Measurements from ENCODE around the gene JHY.
A peak's percentile ranks its signal among the peaks of the same experiment; 100 is the strongest.

Gene JHY

DNA sequence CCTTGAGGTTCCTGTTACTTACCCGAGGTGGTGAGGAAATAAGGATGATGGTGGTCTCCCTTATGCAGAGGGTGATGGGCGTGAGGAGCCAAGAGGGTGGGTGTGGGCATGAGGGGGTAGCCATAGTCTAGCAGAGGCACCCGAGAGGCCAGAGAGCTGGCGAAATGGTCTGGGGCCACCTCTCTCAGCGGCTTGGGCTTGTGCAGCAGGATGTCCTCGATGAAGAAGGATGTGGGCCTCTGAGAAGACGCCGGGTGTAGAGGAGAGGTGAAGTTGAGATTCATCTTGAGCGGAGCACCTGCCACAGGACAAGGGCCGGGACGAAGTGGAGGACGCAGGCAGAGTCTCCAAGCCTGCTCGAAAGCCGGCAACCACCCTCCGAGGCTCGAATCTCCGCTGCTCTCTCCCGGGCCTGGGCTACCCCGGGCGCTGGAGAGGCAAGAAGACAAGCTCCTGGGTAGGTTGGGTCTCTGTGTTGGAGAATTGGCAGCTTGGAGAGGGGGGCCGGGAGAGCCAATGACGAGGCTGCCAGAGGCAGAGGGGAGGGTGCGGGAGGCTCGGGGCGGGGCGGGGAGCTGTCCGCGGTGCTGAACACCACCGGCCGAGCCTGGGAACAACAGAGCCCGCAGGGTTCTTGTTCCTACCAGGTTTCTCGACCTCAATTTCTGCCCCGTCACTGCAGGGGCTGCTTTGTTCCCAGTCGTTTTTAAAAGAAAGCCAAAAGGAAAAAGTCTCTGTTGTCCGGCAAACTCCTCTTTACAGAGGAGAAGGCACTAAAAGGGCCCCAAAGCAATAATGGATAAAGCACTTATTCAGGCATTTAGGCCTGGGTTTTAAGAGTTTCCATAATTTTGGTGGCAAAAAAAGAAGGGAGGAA lies 99.1 kb downstream of the JHY start, which contains the start of gene BSX:
Gene BSX, minus strand, starts transcription at position 447 of the 877 bp plus-strand sequence. Its CDS starts 163 bp downstream, at position 284.
- DNase-seq (ENCODE audit: low read depth): peak; percentile 35
- no peak within 1 kb of the TSS for H3K4me3 ChIP-seq (ENCODE audit: low read depth, low read length)
- TF ChIP-seq, protein P1, sequence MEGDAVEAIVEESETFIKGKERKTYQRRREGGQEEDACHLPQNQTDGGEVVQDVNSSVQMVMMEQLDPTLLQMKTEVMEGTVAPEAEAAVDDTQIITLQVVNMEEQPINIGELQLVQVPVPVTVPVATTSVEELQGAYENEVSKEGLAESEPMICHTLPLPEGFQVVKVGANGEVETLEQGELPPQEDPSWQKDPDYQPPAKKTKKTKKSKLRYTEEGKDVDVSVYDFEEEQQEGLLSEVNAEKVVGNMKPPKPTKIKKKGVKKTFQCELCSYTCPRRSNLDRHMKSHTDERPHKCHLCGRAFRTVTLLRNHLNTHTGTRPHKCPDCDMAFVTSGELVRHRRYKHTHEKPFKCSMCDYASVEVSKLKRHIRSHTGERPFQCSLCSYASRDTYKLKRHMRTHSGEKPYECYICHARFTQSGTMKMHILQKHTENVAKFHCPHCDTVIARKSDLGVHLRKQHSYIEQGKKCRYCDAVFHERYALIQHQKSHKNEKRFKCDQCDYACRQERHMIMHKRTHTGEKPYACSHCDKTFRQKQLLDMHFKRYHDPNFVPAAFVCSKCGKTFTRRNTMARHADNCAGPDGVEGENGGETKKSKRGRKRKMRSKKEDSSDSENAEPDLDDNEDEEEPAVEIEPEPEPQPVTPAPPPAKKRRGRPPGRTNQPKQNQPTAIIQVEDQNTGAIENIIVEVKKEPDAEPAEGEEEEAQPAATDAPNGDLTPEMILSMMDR (IDR thresholded peaks at IDR 0.05; ENCODE audit: insufficient read depth, low read depth, low read length, missing control alignments): no peak

DNA sequence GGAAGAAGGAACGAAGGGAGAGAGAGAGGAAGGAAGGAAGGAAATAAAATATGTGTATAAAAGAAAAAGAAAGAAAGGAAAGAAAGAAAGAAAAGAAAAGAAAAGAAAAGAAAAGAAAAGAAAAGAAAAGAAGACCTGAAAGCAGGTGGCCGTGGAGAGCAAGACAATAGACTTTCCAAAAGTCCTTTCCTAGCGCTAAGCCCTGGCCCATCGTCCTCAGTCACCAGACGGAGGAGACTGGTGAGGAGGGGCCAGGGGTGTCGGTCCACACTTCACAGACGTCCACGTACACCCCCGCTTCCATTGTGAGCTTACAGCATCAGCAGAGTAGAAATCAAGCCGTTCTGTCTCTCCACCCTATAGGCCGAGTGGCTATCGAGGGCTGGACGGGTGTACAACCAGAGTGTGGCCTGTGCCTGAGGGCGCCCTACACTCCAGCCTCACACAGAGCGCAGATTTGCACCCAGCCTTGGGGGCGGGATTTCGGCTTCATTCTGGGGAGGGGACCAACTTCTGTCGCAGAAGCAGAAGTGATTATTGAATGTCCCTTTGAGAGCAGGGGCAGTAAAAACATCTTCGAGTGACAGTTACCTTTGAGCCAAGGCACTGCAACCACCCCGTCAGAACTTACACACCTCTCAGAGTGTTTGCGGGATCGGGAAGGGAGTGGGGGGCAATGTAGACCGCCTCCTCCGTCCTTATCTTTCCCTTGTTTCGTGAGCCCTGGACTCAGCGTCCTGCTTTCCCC lies 101.1 kb downstream of the JHY start:
- no peak for DNase-seq (ENCODE audit: low read depth)
- TF ChIP-seq, protein P1 (IDR thresholded peaks at IDR 0.05; ENCODE audit: insufficient read depth, low read depth, low read length, missing control alignments): no peak
- peak overlapping the region; percentile 60 for H3K4me3 ChIP-seq (ENCODE audit: low read depth, low read length)

DNA sequence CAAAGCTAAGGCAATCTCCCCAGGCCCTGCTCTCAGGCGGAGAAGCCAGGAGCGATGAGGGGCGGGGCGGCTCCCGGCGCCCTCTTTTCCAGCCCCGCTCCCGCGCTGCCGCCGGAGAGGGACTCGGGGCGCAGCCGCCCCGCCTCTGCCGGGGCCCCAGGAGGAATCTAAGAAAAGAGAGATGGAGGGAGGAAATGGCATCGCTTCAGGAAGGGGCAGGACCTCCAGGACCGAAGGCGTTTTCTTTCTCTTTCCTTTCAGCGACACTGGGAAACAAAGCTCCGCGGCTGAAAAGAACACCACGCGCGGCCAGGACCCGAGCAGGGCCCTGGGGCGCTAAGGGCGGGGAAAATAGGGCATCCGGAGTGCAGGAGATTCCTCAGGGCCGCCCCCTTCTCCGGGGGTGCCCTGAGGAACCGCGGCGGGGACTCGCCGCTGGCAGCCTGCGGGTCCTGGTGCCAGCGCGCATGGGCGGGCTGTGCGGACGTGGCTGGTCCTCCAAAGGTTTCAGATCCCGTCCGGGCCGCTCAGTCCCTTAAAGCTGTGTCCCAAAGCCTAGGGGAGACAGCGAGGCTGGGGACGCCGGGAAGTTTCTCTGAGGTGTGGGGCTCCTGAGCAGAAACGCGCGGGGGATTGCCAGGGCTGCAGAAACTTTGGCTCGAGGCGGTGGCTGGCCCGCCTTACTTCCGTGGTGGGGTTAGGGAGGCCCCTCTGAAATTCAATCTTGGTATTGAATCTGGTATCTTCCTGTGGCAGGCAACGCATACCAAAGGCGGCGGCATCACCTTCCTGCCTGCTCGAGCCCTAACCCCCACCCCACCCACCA lies 101.8 kb downstream of the JHY start:
- peak; percentile 3 for DNase-seq (ENCODE audit: low read depth)
- TF ChIP-seq, protein P1 (IDR thresholded peaks at IDR 0.05; ENCODE audit: insufficient read depth, low read depth, low read length, missing control alignments): no peak
- H3K4me3 ChIP-seq (ENCODE audit: low read depth, low read length): peak overlapping the region; percentile 60

DNA sequence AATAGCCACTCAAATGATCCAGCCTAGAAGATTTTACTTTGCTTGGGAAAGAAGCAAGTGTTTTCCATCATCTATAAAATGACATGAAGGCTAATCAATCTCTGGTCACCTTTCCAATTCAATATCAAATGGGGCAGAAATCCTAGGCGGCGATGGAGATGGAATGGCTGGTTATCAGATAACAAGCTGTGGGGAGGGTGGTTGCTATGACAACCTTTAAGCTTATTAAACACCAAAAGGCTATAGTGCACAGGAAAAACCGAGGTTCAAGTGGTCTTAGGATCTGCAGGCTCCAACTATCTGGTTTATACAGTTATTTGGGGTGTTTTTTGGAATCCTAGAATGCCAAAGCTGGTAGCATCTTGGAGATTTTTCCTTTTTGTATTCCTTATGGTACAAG lies 113.0 kb downstream of the JHY start:
- TF ChIP-seq, protein P1 (IDR thresholded peaks at IDR 0.05; ENCODE audit: insufficient read depth, low read depth, low read length, missing control alignments): no peak
- DNase-seq (ENCODE audit: low read depth): no peak

DNA sequence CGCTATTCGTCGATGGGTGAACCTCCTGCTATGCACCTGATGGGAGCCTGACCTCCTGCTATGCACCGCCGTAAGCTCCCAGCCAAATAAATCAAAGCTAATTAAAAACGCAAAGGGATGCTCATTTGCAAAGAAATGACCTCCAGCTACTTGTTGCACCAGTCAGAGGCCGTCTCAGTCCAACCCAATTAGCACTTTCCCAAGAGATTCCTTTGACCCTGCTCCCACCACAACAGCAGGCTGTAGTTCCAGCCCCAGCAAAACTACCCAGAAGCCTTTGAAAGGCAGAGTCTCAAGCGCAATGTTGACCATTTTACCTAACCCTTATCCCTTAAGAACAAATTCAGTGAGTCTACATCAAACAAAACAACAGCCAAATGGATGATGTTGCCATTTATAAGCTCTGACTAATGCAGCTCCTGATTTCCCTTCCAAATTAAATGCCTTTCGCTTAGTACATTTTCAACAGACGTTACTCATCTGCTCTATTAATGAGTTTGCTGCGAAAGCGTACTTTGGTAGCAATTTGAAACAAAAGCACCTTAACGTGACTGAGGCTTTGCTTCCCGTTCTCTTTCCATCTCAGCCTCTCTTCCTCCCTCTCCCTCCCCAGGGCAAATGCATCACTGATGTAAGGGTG lies 116.3 kb downstream of the JHY start:
- H3K4me3 ChIP-seq (ENCODE audit: low read depth, low read length): no peak overlapping the region
- no peak for DNase-seq (ENCODE audit: low read depth)
- TF ChIP-seq, protein P1 (IDR thresholded peaks at IDR 0.05; ENCODE audit: insufficient read depth, low read depth, low read length, missing control alignments): no peak

More for the DNA sequence above, 113.0 kb downstream of the JHY start:
- no peak overlapping the region for H3K4me3 ChIP-seq (ENCODE audit: low read depth, low read length)

DNA sequence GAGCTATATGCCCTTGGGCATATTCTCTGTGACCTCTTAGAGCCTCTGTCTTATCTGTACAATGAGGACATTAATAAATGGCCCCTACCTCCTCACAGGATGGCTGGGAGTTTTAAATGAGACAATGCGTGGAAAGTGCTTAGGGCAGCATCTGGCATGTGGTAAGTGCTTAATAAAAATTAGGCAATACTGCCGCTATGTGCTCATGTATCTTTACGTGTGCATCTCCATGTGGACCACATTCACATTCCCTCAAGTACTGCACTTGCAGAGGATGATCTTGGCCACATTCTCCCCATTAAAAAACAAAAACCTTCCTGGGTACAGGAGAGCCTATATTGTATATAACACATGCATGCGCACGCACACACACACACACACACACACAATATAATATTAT lies 118.2 kb downstream of the JHY start:
- no peak overlapping the region for H3K4me3 ChIP-seq (ENCODE audit: low read depth, low read length)
- TF ChIP-seq, protein P1 (IDR thresholded peaks at IDR 0.05; ENCODE audit: insufficient read depth, low read depth, low read length, missing control alignments): no peak
- DNase-seq (ENCODE audit: low read depth): no peak

Measured in GM12865 (cell line).